T-helper 2 cell (primary cell): Measurements from ENCODE around the gene STARD7.
"Not testable (repeated sequence)": the region's sequence is repeated elsewhere in the genome, so short reads cannot be mapped to it uniquely, and the experiment has no call there.

Experiments
- DNase-seq, 5 experiments: peaks; one replicate each; pipeline versions ENCODE4 v3.0.0 to v3.0.0-alpha.2; 2012 to 2022

STARD7 gene

DNA sequence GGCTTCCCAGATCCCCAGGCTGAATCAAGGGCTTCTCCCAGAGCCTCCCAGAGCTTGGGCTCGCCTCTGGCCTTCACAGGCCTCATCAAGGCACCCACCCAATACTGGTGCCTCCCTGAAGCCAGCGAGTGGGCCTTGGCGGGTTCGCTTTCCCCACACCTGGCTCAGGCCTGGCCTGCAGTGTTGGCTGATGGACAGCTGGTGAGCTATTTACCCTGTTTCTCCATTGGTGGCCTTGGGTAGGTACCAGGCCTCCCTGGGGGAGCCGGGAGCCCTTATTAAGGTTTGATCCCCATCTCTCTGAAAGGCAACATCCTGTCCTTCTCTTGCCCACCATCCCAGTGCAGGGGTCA is 45.2 kb downstream of the STARD7 start:
- no peak for DNase-seq

GRCh38 chr2:96161898-96162297 is 46.7 kb downstream of the STARD7 start:
- DNase-seq = peak in 2 of 5 experiments; percentile 44 to 73

- not testable (repeated sequence) for DNase-seq
Observed at GRCh38 chr2:96160366-96160765, 48.3 kb downstream of the STARD7 start.

DNA sequence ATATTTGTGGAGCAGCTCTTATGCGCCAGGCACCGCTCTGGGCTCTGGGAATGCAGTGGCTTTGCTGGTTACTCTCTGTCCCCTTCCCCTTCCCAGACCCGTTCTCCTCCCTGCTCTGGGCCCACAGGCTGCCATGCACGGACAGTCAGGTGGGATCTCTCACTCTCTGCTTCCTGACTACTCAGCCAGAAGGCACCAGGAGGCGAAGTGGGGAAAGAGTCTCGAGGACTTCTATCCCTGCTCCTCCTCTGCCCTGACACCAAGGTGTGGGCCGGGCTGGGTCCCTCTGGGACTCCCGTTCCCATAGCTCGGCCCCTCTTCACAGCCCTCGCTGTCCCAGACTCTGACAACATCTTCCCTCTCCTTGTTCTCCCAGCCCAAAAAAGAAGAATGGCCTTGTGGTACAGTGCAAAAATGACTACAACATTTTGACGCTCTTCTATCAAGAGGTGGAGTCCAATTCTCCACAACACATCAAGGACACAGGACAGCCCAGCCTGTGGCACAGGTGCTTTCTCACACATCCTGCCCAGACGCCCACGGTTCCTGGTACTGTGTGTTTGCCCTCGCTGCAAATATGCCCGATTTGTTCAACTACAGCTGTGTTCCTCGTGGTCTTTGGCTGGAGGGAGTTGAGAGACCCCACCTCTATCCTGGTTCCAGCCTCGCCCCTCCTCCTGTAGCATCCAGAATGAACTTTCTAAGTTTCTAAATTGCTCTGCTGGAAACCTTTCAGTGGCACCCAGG is 49.4 kb downstream of the STARD7 start:
- DNase-seq = peak in 2 of 5 experiments; percentile 41 to 62

DNA sequence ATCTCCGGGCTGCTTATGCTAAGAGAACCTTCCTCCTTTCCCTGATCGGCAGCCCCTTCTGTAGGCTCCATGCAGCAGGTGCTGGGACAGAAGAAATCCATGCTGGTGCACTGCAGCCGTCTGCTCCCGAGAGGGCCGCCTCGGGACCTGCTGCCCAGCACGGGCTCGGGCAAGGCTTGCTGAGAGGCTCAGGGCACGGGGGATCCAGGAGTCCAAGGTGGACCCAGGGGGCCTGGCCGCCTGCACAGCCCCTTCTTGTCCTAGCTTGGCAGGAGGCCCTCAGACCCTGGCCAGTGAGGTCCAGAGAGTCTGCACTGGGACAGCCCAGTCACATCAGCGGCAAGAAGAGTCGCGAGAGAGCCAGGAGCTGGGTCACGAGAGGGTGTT is 50.1 kb downstream of the STARD7 start:
- DNase-seq = no peak

DNA sequence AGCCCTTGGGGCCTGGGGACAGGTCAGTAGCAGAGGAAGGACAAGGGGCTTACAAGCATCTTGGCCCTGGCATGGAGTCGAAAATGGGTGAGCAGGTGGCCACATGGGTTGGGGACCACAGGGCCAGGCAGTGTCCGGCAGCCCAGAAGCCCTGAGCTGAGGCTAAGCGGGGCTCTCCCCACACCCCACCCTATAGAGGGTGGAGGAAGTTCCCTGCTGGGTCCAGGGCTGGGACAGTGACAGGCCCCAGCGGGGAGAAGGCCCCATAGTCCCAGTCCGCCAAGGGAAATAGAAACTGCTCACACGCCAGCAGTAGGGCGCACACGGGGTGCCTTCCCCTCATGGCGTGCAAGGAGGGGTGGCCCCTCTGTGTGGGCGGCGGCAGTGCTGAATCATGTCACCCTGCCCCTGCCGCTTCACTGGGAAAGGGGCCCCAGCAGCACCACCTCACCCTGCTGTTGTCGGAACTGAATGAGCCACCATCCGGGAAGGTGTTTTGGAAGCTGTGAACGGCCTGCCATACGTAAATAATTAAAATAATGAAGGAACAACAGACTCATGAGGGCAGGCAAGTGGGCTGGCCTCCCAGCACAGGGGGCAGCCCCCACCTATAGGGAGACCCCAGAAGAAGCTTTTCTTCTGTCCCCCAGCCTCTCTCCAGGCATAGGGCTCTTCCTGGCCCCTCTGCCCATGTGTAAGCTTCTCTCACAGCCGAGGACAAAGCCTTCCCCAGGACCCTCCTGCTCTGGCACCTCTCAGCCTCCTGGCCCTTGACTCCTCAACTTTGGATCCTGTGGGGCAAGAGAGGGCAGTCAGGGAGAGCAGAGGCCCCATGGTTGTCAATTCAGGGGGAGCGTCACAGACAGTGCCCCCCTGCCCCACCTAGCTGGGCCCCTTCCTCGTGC is 50.7 kb downstream of the STARD7 start:
- DNase-seq = peak in 4 of 5 experiments; percentile 59 to 93 (median 79)

DNA sequence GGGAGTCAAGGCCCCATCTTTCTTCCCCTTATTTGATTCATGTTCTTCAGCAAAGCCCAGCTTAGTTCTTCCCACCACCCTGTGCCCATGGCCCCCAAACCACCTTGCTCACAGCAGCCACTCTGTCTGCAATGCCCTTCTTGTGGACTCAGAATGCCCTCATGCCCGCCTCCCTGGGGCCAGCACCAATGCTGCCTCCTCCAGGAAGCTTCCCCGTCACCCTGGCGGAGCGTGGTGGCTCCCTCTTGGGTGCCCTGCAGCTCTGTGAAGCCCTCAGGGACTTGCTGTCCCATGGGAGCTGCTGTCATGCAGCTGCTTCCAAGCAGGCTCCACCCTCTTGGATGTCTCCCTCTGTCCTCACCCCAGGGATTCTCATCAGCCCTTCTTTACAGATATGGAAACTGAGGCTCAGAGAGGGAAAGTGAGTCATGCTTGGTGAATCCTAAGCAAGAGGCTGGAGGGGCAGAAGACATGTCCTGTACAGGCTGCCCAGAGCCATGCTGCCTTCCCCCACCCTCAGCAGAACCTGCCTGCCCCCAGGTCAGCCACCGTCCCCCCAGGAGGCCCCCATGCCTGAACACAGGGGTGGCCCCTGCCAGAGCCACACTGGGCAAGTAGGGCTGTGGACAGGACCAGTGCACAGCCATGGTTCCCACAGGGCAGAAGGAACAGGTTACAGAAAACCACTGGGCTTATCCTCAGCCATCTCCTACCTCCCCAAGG is 51.5 kb downstream of the STARD7 start:
- DNase-seq = no peak

DNA sequence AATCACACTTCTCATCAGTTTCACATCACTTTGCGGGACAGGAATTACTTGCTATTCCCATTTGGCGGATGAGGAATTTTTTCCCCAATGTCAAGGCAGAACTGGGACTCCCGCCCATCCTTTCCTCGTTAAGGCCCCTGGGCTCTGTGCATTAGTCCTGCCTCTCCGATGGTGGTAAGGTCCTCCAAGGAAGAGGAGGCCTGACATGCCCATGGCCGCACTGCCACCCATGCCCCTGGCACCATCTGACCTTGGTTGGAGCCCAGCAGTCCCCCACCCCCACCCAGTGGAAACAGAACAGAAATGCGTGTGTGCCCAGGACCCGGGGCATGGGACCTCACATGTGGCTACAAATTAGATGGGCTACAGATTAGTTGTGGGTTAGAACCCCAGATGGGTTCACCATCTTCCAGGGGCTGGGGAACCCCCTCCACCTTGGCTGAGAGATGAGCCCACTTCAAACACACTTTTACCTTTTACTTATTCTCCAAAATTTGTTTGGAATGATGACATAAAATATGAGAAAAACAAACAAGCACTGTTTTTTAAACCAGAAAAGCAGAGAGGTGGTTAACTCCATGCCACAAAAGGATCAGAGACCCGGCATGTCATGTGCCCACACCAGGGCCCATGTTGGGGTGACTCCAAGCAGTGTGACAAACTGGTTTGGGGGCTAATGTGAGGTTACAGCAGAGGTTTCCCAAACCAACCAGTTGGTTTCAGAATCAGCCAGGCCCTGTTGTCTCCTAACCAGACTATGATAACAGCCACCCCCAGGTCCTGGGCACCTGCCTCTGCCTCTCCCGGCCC is 52.4 kb downstream of the STARD7 start:
- DNase-seq = peak in 3 of 5 experiments; percentile 28 to 80 (median 63)

- no peak for DNase-seq
Observed at GRCh38 chr2:96154506-96155380, 53.9 kb downstream of the STARD7 start.

GRCh38 chr2:96153991-96154431 is 54.6 kb downstream of the STARD7 start:
- no peak for DNase-seq

DNA sequence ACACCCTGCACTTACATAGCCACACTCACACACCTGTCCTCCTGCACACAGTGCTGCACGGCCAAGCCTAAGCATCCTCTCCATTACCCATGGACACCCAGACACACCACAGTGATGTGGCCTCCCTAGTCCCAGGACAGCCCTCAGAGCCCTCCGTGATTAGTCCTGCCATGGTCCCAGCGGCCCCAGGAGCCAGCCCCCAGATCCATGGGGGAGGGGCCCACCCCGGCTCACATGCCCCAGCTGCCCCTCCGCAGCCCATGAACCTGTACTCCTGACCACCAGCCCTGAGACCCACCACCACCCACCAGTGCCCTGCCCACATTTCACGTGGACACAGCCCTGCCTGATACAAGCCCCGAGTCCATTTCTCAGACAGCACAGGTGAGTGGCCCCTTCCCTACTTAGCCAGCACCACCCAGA is 55.3 kb downstream of the STARD7 start:
- DNase-seq = no peak

DNA sequence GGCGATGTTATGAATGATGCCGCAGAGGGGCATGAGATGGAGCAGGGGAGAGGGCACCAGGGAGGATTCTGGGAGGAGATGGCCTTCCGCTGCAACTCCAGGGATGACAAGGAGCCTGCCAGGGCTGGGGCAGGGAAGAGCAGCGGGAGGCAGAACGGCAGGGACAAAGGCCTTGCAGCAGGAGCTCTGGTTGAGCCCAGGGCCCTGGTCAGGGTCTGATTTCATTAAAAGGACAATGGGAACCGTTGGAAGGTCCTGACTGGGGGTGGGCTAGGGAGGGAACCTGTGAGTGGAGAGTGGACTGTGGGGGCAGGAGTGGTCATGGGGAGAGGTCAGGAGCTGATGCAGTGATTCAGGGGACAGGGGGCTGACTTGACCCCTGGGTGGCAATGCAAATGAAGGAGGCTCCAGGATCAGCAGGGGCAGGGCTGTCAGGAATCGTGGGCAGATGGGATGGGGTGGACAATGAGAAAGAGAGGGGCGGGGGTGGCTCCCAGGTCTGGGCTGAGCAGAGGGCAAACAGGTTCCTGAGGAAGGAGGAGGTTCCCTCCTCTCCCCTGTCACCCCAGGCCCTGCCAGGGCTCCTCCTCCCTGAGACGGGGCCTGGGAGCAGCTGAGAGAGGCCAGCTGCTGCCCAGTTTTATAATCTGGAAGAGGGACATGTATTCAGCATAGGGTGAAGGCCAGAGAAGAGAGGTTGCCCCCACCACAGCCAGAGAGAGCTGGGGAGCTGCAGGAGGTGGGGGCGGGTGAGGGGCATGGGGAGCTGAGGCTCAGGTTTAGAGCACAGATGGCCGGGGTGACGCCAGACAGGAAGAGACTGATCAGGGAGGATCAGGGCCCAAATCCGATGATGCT is 56.1 kb downstream of the STARD7 start:
- no peak for DNase-seq

- DNase-seq = no peak
Observed at GRCh38 chr2:96151595-96152303, 56.9 kb downstream of the STARD7 start.

- no peak for DNase-seq
Observed at GRCh38 chr2:96150791-96151594, 57.6 kb downstream of the STARD7 start.

DNA sequence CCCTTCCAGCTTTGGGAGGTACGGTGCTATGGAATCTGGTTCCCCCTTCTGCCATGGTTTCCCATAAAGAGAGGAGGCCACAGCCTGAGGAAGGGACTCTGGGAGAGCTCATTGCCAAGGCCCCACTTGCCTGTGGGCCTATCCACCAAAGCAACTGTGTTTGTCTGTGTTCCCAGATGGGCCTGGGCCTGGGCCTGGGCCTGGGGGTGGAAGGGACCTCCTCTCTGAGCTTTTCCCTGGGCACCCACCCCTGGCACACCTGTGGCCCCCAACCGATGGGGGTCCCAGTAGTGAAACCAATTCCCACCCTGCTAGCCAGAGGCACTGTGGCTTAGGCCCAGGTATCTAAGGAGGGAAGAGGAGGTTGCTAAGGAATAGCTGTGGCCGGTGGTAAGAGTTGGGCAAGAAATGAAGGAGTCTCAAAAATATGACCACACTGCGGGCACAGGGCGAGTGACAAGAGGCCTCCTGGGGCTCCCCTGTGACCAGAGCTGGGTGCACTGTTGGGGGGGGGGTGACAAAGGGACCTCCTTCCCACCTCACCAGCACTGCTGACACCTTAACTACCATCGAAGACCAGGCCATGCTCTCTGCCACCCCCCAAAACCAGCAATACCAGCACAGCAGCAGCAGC is 58.5 kb downstream of the STARD7 start:
- DNase-seq = no peak

DNA sequence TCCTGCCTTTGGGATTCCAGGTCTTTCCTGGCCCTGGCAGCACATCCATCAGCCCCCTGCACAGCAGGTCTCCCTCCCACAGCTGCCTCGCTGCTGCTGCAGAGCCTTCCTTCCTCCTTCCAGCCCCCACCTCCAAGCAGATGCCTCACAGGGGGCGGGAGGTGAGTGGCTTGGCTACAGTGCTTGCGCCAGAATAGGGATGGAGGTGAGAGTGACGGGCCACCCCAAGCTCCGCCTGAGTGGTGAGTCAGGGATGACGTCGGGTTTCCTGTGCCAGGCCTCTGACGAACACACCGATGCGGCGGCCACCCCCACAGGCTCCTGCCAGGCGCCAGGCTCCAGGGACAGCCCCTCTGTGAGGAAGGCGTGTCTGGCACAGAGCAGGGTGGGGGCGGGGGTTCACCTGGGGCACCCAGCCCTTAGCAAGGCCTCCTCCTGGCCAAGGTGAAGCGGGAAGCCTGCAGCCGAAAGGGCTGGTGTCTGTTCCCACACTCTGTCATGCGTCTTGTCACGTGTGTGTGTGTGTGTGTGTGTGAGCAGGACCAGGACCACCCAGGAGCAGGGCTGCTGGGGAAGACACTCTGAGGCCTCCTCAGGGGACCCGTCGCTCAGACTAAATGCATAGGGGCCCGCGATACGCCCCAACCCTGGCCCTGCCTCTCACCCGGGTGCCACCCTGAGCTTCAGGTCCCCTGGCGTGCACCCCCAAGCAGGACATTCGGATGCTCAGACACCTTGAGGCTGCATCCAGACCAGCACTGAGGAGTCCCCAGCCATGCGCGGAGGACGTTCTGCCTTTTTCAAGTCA is 60.0 kb downstream of the STARD7 start:
- peak; percentile 87 to 99 (median 97) for DNase-seq

- no peak for DNase-seq
Observed at GRCh38 chr2:96147593-96148201, 60.9 kb downstream of the STARD7 start.
